ENCODE results near the gene SAFB.

SAFB gene

DNA sequence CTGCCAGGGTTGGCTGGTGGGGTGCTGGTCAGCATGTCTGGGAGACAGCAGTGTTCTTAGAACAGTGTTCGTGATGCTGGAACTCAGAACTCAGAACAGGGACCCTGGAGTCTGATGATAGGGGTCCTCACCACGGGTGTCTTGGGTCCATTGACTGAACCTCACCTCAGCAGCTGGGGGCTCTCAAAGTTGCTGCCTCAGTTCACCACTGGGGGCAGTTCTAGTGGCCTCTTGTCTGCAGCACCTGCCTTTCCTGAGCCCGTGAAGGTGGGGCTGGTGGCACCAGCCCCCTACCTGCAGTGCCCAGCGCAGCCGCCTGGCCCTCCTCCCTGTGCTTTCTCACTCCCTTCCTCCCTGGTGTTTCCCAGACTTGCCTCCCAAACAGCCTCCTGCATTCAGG lies 28.5 kb downstream of the SAFB start:
- TF ChIP-seq, protein P1, sequence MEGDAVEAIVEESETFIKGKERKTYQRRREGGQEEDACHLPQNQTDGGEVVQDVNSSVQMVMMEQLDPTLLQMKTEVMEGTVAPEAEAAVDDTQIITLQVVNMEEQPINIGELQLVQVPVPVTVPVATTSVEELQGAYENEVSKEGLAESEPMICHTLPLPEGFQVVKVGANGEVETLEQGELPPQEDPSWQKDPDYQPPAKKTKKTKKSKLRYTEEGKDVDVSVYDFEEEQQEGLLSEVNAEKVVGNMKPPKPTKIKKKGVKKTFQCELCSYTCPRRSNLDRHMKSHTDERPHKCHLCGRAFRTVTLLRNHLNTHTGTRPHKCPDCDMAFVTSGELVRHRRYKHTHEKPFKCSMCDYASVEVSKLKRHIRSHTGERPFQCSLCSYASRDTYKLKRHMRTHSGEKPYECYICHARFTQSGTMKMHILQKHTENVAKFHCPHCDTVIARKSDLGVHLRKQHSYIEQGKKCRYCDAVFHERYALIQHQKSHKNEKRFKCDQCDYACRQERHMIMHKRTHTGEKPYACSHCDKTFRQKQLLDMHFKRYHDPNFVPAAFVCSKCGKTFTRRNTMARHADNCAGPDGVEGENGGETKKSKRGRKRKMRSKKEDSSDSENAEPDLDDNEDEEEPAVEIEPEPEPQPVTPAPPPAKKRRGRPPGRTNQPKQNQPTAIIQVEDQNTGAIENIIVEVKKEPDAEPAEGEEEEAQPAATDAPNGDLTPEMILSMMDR (IDR thresholded peaks at IDR 0.05; ENCODE audit: extremely low read depth, missing control alignments), result no peak
- no peak for DNase-seq (ENCODE audit: low spot score)

DNA sequence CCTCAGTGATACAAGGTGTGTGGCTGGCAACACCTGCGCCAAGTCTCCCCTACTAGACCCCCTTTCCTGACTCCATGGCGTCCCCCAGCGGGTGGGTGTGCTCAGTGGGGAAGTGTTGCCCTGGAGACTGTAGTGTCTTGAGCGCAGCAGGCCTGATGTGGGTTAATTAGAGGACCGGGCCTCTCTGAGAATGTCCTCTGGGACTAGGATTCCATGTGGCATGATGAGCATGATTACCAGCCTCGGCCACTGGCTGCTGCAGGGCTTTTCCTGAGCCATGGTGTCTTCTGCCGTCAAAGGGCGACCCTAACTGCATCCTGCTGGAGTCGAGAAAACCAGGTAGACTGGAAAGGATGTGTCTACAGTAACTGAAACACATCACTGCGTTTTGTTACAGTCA lies 29.4 kb downstream of the SAFB start:
- no peak for DNase-seq (ENCODE audit: low spot score)
- TF ChIP-seq, protein P1 (IDR thresholded peaks at IDR 0.05; ENCODE audit: extremely low read depth, missing control alignments), result no peak

DNA sequence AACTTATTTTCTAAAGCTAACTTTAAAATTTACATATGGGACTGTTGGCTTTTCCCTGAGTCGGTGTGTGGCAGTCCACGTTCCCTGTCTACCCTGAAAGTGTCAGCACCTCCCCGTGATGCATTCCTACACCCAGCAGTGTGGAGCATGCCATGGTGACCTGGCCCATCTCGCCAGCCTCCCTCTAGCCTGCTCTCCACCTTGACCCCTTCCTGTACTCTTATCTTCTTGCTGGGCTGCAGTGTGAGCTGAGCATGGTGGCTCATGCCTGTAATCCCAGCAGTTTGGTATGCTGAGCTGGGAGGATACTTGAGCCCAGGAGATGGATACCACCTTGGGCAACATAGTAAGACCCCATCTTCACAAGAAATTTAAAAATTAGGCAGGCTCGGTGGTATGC lies 32.0 kb downstream of the SAFB start:
- no peak for DNase-seq (ENCODE audit: low spot score)
- TF ChIP-seq, protein P1 (IDR thresholded peaks at IDR 0.05; ENCODE audit: extremely low read depth, missing control alignments), result no peak

DNA sequence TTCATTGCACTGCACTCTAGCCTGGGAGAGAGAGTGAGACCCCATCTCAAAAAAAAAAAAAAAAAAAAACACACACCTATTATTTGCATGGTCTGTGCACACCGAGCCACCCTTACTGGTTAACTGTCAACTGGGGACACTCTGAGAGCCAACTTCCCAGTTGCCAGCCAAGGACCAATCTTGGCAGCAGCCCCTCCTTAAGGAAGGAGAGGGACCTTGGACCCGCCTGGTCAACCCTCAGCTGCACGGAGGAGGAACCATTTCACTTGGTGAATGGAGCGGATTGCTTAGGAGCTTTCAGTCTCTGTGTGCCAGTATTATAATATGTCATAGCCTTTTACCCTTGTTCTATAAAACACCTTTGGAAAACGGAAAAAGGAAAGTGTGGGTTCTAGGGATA lies 32.5 kb downstream of the SAFB start:
- TF ChIP-seq, protein P1 (IDR thresholded peaks at IDR 0.05; ENCODE audit: extremely low read depth, missing control alignments), result no peak
- no peak for DNase-seq (ENCODE audit: low spot score)

DNA sequence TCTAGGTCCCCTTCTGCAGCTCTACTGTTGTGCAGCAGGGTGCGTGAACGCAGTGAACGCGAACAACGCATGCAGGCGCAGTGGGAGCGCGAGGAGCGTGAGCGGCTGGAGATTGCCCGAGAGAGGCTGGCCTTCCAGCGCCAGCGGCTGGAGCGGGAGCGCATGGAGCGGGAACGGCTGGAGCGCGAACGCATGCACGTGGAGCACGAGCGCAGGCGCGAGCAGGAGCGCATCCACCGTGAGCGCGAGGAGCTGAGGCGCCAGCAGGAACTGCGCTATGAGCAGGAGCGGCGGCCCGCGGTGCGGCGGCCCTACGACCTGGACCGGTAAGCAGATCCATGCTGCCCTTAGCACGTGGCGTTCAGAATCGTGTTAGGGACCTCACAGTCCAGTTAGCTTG lies 38.6 kb downstream of the SAFB start:
- TF ChIP-seq, protein P1 (IDR thresholded peaks at IDR 0.05; ENCODE audit: extremely low read depth, missing control alignments), result no peak
- no peak for DNase-seq (ENCODE audit: low spot score)

DNA sequence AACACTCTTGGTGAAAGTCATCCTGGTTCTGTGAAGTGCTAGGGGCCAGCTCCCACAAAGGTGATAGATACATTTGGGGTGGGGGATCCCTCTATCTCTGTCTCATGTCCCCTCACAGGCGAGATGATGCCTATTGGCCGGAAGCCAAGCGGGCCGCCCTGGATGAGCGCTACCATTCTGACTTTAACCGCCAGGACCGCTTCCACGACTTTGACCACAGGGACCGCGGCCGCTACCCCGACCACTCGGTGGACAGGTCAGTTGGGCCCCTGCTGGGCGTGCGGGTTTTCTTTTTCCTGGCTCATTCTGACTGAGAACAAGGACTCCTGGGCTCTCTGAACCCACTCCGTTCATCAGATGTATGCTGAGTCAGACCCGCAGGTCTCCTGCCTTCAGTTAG lies 41.0 kb downstream of the SAFB start:
- TF ChIP-seq, protein P1 (IDR thresholded peaks at IDR 0.05; ENCODE audit: extremely low read depth, missing control alignments), result no peak
- no peak for DNase-seq (ENCODE audit: low spot score)

DNA sequence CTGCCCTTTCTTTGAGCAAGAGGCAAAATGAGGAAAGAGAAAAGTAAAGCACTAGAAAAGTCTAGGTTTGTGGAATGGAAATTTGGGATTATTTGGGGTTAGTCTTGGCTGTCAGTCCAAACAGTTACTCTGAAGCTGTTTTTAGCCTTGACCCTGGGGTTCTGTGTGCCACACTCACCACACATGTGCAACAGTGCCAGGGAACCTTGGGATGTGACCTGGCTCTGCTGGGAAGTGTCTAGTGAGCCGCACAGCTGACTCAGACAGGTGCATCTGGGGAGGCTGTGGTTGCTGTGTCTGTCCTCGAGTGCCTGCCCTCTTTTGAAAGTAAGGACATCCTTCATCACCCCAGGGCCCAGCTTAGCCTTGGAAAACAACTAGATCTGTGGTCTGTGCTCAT lies 41.6 kb downstream of the SAFB start:
- no peak for DNase-seq (ENCODE audit: low spot score)
- TF ChIP-seq, protein P1 (IDR thresholded peaks at IDR 0.05; ENCODE audit: extremely low read depth, missing control alignments), result no peak
